ENCODE measurements around the gene CLDN16.

CLDN16 gene

GRCh38 chr3:190444006-190444405, 56.0 kb downstream of the CLDN16 start:
- no peak for DNase-seq

- DNase-seq = no peak
Observed at GRCh38 chr3:190444576-190445145, 56.7 kb downstream of the CLDN16 start.

GRCh38 chr3:190446573-190447279, 58.8 kb downstream of the CLDN16 start:
- no peak for DNase-seq

- DNase-seq = no peak
Observed at GRCh38 chr3:190448256-190448655, 60.3 kb downstream of the CLDN16 start.

GRCh38 chr3:190449801-190450200, 61.8 kb downstream of the CLDN16 start, which contains the start of gene TMEM207:
TSS of gene TMEM207 (minus strand) at chr3:190449901. CDS start at chr3:190449809, 92 bp downstream.
- DNase-seq = no peak

- no peak for DNase-seq
Observed at GRCh38 chr3:190455828-190456227, 67.9 kb downstream of the CLDN16 start.

- no peak for DNase-seq
Observed at GRCh38 chr3:190456770-190457169, 68.8 kb downstream of the CLDN16 start.

- no peak for DNase-seq
Observed at GRCh38 chr3:190458040-190458439, 70.1 kb downstream of the CLDN16 start.

All from stimulated activated CD4-positive, alpha-beta T cell treated with anti-CD3 and anti-CD28 coated beads, Interleukin-2, amount 100 ng/mL, for 48 hours (primary cell).